Measurements from ENCODE around the gene CLEC9A.

DNA sequence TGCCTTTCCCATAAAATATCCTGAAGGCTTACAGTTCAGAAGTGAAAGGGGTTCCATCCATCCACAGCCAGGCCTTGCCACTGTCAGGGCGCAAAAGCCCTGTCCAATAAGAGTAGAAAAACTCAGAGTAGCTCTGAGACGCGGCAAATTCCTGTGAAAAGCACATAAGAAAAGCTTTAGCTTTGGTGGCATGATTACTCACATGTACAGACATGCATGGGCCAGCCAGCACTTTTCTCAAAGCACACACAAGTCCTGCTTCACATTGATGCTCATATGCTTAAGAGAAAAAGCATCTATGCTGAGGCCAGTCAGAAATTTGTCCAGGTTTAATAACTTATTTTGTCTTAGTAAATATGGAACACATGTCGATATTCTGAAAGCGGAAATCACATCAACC lies 42.8 kb downstream of the CLEC9A start:
- no peak for TF ChIP-seq POLR2A (IDR thresholded peaks at IDR 0.05)
- TF ChIP-seq, protein P1, sequence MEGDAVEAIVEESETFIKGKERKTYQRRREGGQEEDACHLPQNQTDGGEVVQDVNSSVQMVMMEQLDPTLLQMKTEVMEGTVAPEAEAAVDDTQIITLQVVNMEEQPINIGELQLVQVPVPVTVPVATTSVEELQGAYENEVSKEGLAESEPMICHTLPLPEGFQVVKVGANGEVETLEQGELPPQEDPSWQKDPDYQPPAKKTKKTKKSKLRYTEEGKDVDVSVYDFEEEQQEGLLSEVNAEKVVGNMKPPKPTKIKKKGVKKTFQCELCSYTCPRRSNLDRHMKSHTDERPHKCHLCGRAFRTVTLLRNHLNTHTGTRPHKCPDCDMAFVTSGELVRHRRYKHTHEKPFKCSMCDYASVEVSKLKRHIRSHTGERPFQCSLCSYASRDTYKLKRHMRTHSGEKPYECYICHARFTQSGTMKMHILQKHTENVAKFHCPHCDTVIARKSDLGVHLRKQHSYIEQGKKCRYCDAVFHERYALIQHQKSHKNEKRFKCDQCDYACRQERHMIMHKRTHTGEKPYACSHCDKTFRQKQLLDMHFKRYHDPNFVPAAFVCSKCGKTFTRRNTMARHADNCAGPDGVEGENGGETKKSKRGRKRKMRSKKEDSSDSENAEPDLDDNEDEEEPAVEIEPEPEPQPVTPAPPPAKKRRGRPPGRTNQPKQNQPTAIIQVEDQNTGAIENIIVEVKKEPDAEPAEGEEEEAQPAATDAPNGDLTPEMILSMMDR (IDR thresholded peaks at IDR 0.05): no peak

All from gastroesophageal sphincter (tissue), 3 donors.